Measurements from ENCODE around the gene CAPZB. TPM values are rescaled to one million over a fixed set of nuclear protein-coding genes. Genes with fewer than 3 reads are reported as not detected.

Gene CAPZB
- polyA plus RNA-seq, 1 of the 3 experiments (the other 2 are of a cell fraction) = 122 TPM

GRCh38 chr1:19481826-19482398 lies 3.4 kb downstream of the CAPZB start:
- peaks cover 94% of the 10 kb centered on the region for H3K79me2 ChIP-seq (ENCODE audit: insufficient read depth)
- H3F3A ChIP-seq (replicated peaks; ENCODE audit: insufficient read depth) = no peaks in the 10 kb centered on the region
- H4K20me1 ChIP-seq (ENCODE audit: insufficient read depth) = peaks cover 80% of the 10 kb centered on the region
- peak overlapping the region in 1 of 2 experiments; percentile 91; a peak in 2 of 4 replicates for H3K27ac ChIP-seq (ENCODE audit: low read depth in 2 of 2, low read length in 1 of 2)
- no peaks in the 10 kb centered on the region for H3K9me3 ChIP-seq
- H3K4me1 ChIP-seq (ENCODE audit: control insufficient read depth in 1 of 2, insufficient read depth in 2 of 2, low read depth in 1 of 2, low read length in 1 of 2) = peaks cover 26 to 69% of the 10 kb centered on the region in 2 experiments
- H3K9me2 ChIP-seq = no peaks in the 10 kb centered on the region
- DNase-seq = no peak
- TF ChIP-seq RAD21 (IDR thresholded peaks at IDR 0.05; ENCODE audit: low read length) (no peak), MEF2A (IDR thresholded peaks at IDR 0.05; ENCODE audit: borderline replicate concordance, low read depth) (0 out of 2 replicates have a peak, but pooled peaks have one; percentile 15), TCF12 (IDR thresholded peaks at IDR 0.05) (peak; percentile 50), GATA2 (CRISPR knock-in tag; IDR thresholded peaks at IDR 0.05) (peak; percentile 17; the same call in 1 of the 2 replicates)
- no peaks in the 10 kb centered on the region for H3K27me3 ChIP-seq (ENCODE audit: insufficient read depth)
- peaks cover 0 to 32% of the 10 kb centered on the region in 2 experiments for H3K36me3 ChIP-seq (replicated peaks in 1 of 2; ENCODE audit: control insufficient read depth in 1 of 2, insufficient read depth in 2 of 2, low read length in 1 of 2)
- WGBS (ENCODE audit: low lambda C conversion rate) = 62% methylated on average over 4 of the region's 4 CpGs
- no peak overlapping the region for H2AFZ ChIP-seq (ENCODE audit: low read depth)
- H3K9ac ChIP-seq = no peak overlapping the region
- ChIA-PET POLR2A (interaction anchor here (0.9 to 1.8 kb wide), 2 partner anchors 10 to 149 kb away, joined by 3 to 5 read pairs; no protein-coding TSS in a partner anchor), CTCF (interaction anchor here (1.1 to 4.2 kb wide), 7 partner anchors 10 to 172 kb away, joined by 4 to 16 read pairs (median 8); no protein-coding TSS in a partner anchor)
- peak overlapping the region; percentile 100 for H3K4me2 ChIP-seq
- H3K4me3 ChIP-seq (ENCODE audit: low read depth in 2 of 2, low read length in 1 of 2) = peak overlapping the region in 1 of 2 experiments; percentile 9; a peak in 1 of 4 replicates

GRCh38 chr1:19480282-19480681 lies 5.1 kb downstream of the CAPZB start:
- Histone ChIP-seq H3K4me2 (no peak overlapping the region), H3K4me1 (ENCODE audit: control insufficient read depth in 1 of 2, insufficient read depth in 2 of 2, low read depth in 1 of 2, low read length in 1 of 2) (peaks cover 21 to 74% of the 10 kb centered on the region in 2 experiments), H3K36me3 (replicated peaks in 1 of 2; ENCODE audit: control insufficient read depth in 1 of 2, insufficient read depth in 2 of 2, low read length in 1 of 2) (peaks cover 0 to 39% of the 10 kb centered on the region in 2 experiments), H2AFZ (ENCODE audit: low read depth) (no peak overlapping the region), H3K9me2 (no peaks in the 10 kb centered on the region), H3K4me3 (ENCODE audit: low read depth in 2 of 2, low read length in 1 of 2) (no peak overlapping the region), H3K9ac (no peak overlapping the region), H3K9me3 (no peaks in the 10 kb centered on the region), H3F3A (replicated peaks; ENCODE audit: insufficient read depth) (no peaks in the 10 kb centered on the region), H3K27ac (ENCODE audit: low read depth in 2 of 2, low read length in 1 of 2) (peak overlapping the region in 1 of 2 experiments; percentile 91; a peak in 2 of 4 replicates), H4K20me1 (ENCODE audit: insufficient read depth) (peaks cover 96% of the 10 kb centered on the region), H3K79me2 (ENCODE audit: insufficient read depth) (peaks cover 100% of the 10 kb centered on the region), H3K27me3 (ENCODE audit: insufficient read depth) (no peaks in the 10 kb centered on the region)
- WGBS (ENCODE audit: low lambda C conversion rate) = 84% methylated on average over 4 of the region's 6 CpGs
- TF ChIP-seq MXI1 (IDR thresholded peaks at IDR 0.05; ENCODE audit: low read depth, low read length) = peak; percentile 97
- no peak for TF ChIP-seq SIN3A (IDR thresholded peaks at IDR 0.05; ENCODE audit: borderline replicate concordance, low read depth, low read length)
- TF ChIP-seq GATA2 (CRISPR knock-in tag; IDR thresholded peaks at IDR 0.05) = peak; percentile 23; the same call in 1 of the 2 replicates
- TF ChIP-seq RAD21 (IDR thresholded peaks at IDR 0.05; ENCODE audit: low read length) = peak; percentile 7; the same call in 1 of the 2 replicates
- no peak for TF ChIP-seq USF2 (IDR thresholded peaks at IDR 0.05; ENCODE audit: borderline replicate concordance, low read depth, low read length)
- peak; percentile 14; the same call in 1 of the 2 replicates for TF ChIP-seq SMC3 (IDR thresholded peaks at IDR 0.05; ENCODE audit: low read depth, low read length)
- DNase-seq = peak; percentile 75
- POLR2A ChIA-PET = interaction anchor here (1.8 to 2.0 kb wide), 2 partner anchors 9 to 32 kb away, joined by 5 to 9 read pairs; no protein-coding TSS in a partner anchor
- CTCF ChIA-PET = interaction anchor here (0.9 to 4.2 kb wide), 9 partner anchors 10 to 173 kb away, joined by 3 to 16 read pairs (median 8); no protein-coding TSS in a partner anchor

Data from SK-N-SH (cell line).